ENCODE results near the gene CFAP161.
"Not testable (repeated sequence)": the region's sequence is repeated elsewhere in the genome, so short reads cannot be mapped to it uniquely, and the experiment has no call there.

The CFAP161 gene

GRCh38 chr15:81117581-81117980 is 16.5 kb upstream of the CFAP161 start:
- Mint-ChIP-seq H3K27ac (no peak overlapping the region), H3K4me1 (ENCODE audit: low read depth) (peaks cover 2% of the 10 kb centered on the region), H3K9me3 (ENCODE audit: low read depth) (no peaks in the 10 kb centered on the region), H3K27me3 (peaks cover 17% of the 10 kb centered on the region), H3K36me3 (no peaks in the 10 kb centered on the region), H3K4me3 (no peak overlapping the region)

DNA sequence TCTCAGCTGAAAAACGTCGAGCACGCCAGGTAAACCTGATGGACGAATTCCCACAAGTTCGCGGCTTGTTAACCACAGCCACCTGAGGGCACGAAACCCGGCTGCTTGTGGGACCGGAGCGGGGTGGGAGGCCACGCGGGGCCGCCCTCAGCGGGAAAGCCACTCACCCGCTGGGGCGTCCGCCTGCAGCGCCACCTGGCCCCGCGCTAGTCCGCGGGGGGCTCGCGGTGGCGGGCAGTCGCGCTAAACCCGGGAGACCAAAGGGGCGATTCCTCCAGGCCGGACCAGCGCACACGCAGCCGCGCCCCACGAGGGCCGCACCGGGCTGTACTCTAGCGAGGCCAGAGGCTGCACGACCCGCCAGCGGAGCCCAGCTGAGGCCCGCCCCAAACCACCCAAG is 15.7 kb upstream of the CFAP161 start:
- no peaks in the 10 kb centered on the region for H3K36me3 Mint-ChIP-seq

DNA sequence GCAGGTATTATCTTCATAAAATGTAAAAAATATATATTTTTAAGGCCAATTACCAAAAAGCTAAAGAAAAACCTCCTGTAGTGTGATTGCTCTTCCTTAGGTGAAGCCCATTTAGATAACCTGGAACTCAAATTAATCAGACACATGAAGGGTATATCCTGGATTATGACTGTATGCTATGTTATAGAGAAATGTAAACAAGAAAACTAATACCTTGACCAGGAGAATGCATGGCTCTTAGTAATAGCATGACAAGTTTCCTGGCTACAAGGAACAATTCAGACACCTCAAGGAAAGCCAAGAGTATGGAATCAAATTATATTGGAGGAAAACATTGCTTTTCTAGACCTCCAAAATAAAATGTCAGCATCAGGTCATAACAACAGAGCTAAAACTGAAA is 14.0 kb upstream of the CFAP161 start:
- Mint-ChIP-seq H3K36me3 (no peaks in the 10 kb centered on the region), H3K4me1 (ENCODE audit: low read depth) (peaks cover 2% of the 10 kb centered on the region), H3K27me3 (peaks cover 28% of the 10 kb centered on the region), H3K27ac (no peak overlapping the region), H3K4me3 (no peak overlapping the region), H3K9me3 (ENCODE audit: low read depth) (no peaks in the 10 kb centered on the region)

More for the DNA sequence above, 15.7 kb upstream of the CFAP161 start:
- Mint-ChIP-seq H3K9me3 (ENCODE audit: low read depth) (no peaks in the 10 kb centered on the region), H3K4me3 (no peak overlapping the region), H3K4me1 (ENCODE audit: low read depth) (peaks cover 2% of the 10 kb centered on the region), H3K27me3 (peaks cover 21% of the 10 kb centered on the region), H3K27ac (no peak overlapping the region)

GRCh38 chr15:81126892-81127291 is 7.2 kb upstream of the CFAP161 start:
- no peak overlapping the region for H3K27ac Mint-ChIP-seq
- H3K27me3 Mint-ChIP-seq: peaks cover 39% of the 10 kb centered on the region
- H3K4me3 Mint-ChIP-seq: no peak overlapping the region
- no peaks in the 10 kb centered on the region for H3K4me1 Mint-ChIP-seq (ENCODE audit: low read depth)
- H3K36me3 Mint-ChIP-seq: peaks cover 8% of the 10 kb centered on the region
- H3K9me3 Mint-ChIP-seq (ENCODE audit: low read depth): peaks cover 3% of the 10 kb centered on the region

GRCh38 chr15:81141478-81141877 is 7.4 kb downstream of the CFAP161 start:
- not testable (repeated sequence) for H3K4me1 Mint-ChIP-seq (ENCODE audit: low read depth); H3K36me3 Mint-ChIP-seq; H3K4me3 Mint-ChIP-seq; H3K27ac Mint-ChIP-seq; H3K9me3 Mint-ChIP-seq (ENCODE audit: low read depth)
- H3K27me3 Mint-ChIP-seq: peaks cover 22% of the 10 kb centered on the region

DNA sequence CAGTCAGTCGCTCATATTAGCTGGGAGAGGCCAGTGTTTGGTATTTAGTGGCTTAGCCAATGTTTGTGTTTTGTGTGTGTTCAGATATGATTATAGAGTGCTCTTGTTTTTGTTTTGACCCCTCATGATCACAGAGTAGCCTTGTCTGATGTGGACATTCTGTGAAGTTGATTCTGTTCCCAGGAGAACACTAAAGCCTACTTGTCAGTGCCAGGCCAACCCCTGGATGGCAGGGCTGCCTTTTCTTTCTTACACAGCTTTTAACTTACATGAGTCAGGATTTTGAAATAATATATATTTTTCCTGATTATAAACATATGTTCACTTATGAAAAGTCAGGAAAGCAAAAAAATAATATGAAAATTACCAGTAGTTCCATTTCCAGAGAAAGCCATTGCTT is 11.9 kb downstream of the CFAP161 start:
- H3K36me3 Mint-ChIP-seq: no peaks in the 10 kb centered on the region
- H3K27me3 Mint-ChIP-seq: peaks cover 14% of the 10 kb centered on the region
- no peaks in the 10 kb centered on the region for H3K9me3 Mint-ChIP-seq (ENCODE audit: low read depth)
- H3K4me1 Mint-ChIP-seq (ENCODE audit: low read depth): no peaks in the 10 kb centered on the region
- H3K27ac Mint-ChIP-seq: no peak overlapping the region
- H3K4me3 Mint-ChIP-seq: no peak overlapping the region

GRCh38 chr15:81146466-81146865 is 12.4 kb downstream of the CFAP161 start:
- Mint-ChIP-seq H3K27ac (no peak overlapping the region), H3K9me3 (ENCODE audit: low read depth) (no peaks in the 10 kb centered on the region), H3K27me3 (peaks cover 12% of the 10 kb centered on the region), H3K4me1 (ENCODE audit: low read depth) (no peaks in the 10 kb centered on the region), H3K36me3 (no peaks in the 10 kb centered on the region), H3K4me3 (no peak overlapping the region)

DNA sequence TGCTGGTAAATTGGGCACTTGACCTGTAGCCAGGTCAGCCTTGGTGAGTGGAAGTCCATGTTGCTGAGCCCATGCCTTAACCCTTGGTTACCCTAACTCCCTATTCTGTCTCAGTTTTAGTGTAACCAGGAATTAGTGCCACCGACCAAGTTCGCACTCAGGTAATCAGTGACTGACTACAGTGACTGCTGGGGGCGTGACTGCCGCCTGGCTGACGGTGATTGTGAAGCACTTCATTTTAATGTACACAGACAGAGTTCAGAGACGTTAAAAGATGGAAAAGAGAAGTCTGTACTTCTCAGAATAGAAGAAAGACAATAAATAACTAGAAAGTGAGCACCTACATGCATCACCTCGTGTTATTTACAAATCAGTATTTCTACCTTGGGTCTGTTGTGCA is 17.3 kb downstream of the CFAP161 start:
- Mint-ChIP-seq H3K4me1 (ENCODE audit: low read depth) (no peaks in the 10 kb centered on the region), H3K36me3 (no peaks in the 10 kb centered on the region), H3K27ac (no peak overlapping the region), H3K27me3 (no peaks in the 10 kb centered on the region), H3K9me3 (ENCODE audit: low read depth) (no peaks in the 10 kb centered on the region), H3K4me3 (no peak overlapping the region)

GRCh38 chr15:81152339-81152738 is 18.3 kb downstream of the CFAP161 start:
- no peaks in the 10 kb centered on the region for H3K4me1 Mint-ChIP-seq (ENCODE audit: low read depth)
- no peaks in the 10 kb centered on the region for H3K27me3 Mint-ChIP-seq
- H3K36me3 Mint-ChIP-seq: no peaks in the 10 kb centered on the region
- H3K27ac Mint-ChIP-seq: no peak overlapping the region
- H3K9me3 Mint-ChIP-seq (ENCODE audit: low read depth): no peaks in the 10 kb centered on the region
- H3K4me3 Mint-ChIP-seq: no peak overlapping the region

- Mint-ChIP-seq H3K27ac (no peak overlapping the region), H3K9me3 (ENCODE audit: low read depth) (no peaks in the 10 kb centered on the region), H3K27me3 (no peaks in the 10 kb centered on the region), H3K36me3 (no peaks in the 10 kb centered on the region), H3K4me1 (ENCODE audit: low read depth) (no peaks in the 10 kb centered on the region), H3K4me3 (no peak overlapping the region)
These were observed 18.7 kb downstream of the CFAP161 start for GRCh38 chr15:81152799-81153198.

DNA sequence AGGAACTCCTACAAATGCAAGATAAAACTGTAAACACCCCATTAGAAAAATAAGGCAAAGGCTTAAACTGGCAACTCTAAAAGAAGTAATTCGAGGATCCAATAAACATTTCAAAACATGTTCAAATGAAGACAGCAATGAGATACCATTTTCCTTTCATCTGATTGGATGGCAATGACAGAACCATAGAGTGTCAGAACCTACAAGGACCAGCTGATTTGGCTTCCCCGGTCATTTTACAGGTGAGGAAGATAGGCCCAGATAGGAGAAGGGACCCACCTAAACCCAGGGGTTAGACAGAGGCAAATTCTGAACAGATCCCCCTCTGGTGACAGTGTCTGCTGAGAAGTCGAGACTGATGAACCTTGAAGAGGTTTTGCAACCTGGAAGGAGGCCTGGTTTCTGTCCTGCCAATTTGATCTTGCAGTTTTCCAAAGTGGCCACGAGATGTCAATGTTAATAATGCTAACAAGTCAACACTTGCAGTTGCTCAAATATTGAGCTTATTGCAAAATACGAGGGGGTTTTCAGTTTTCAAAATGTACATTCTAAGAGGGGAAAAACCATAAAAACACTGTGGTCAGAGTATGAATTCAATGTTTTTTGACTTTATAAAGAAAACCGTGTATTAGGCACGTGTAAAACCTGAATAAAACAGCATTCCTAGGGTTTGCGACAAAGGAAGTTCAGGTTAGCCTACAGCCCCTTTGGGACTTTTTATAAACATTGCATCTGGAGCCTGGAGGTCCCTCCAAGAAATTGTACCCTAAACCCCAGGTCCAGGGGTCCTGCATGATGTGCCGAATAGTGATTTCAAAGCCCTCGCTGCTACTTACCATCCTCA is 21.5 kb downstream of the CFAP161 start:
- Mint-ChIP-seq H3K27me3 (no peaks in the 10 kb centered on the region), H3K36me3 (no peaks in the 10 kb centered on the region), H3K4me3 (no peak overlapping the region), H3K4me1 (ENCODE audit: low read depth) (peaks cover 1% of the 10 kb centered on the region), H3K27ac (no peak overlapping the region), H3K9me3 (ENCODE audit: low read depth) (no peaks in the 10 kb centered on the region)

DNA sequence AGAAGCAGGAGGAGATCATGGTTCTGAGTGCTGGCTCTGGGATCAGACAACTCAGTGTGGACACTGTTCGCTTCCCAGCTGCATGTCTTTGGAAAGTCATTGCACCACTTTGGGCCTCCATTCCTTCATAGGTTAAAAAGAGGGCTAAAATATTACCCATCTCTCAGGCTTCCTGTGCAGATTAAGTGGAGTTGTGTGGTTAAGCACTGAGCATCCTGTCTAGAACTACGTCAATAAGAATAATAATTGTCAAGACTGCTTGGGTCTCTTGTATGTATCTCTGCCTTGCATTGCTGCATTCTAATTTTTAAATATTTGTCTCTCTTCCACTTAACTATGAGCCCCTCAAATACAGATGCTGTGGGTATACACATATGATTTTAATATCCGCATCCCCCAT is 22.3 kb downstream of the CFAP161 start:
- H3K36me3 Mint-ChIP-seq: no peaks in the 10 kb centered on the region
- H3K9me3 Mint-ChIP-seq (ENCODE audit: low read depth): no peaks in the 10 kb centered on the region
- H3K4me3 Mint-ChIP-seq: no peak overlapping the region
- H3K4me1 Mint-ChIP-seq (ENCODE audit: low read depth): peaks cover 9% of the 10 kb centered on the region
- no peaks in the 10 kb centered on the region for H3K27me3 Mint-ChIP-seq
- no peak overlapping the region for H3K27ac Mint-ChIP-seq

DNA sequence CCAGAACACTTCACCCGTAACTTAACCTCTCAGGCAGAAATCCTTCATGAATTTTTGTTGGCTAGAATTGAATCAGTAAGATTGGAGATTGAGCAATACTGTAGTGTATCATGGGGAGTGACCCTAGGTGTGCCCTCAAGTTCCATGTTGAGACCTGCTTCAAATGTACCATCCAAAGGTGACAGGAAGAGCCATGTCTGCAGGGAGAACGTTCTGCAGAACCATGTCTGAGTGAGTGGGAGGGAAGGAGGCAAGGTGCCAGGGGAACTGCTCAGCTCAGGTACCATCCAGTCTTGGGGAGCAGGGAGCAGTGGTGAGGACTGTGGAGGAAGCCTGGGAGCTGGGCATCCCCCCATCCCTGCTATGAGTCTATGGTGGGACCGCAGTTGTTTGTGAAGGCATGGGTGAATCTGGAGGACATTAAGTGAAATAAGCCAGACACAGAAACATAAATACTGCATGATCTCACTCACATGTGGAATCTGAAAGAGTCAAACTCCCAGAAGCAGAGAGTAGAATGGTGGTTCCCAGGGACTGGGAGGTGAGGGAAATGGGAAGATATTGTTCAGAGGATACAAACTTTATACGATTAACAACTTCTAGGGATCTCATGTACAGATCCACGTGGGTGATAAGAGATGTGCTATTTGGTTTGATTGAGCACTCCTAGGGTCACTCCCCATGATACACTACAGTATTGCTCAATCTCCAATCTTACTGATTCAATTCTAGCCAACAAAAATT is 23.3 kb downstream of the CFAP161 start:
- Mint-ChIP-seq H3K27me3 (no peaks in the 10 kb centered on the region), H3K9me3 (ENCODE audit: low read depth) (no peaks in the 10 kb centered on the region), H3K4me3 (no peak overlapping the region), H3K4me1 (ENCODE audit: low read depth) (peaks cover 19% of the 10 kb centered on the region), H3K36me3 (no peaks in the 10 kb centered on the region), H3K27ac (no peak overlapping the region)

GRCh38 chr15:81157939-81158223 is 23.8 kb downstream of the CFAP161 start:
- Mint-ChIP-seq H3K27ac (no peak overlapping the region), H3K27me3 (no peaks in the 10 kb centered on the region), H3K9me3 (ENCODE audit: low read depth) (no peaks in the 10 kb centered on the region), H3K4me3 (no peak overlapping the region), H3K36me3 (no peaks in the 10 kb centered on the region), H3K4me1 (ENCODE audit: low read depth) (peaks cover 21% of the 10 kb centered on the region)

DNA sequence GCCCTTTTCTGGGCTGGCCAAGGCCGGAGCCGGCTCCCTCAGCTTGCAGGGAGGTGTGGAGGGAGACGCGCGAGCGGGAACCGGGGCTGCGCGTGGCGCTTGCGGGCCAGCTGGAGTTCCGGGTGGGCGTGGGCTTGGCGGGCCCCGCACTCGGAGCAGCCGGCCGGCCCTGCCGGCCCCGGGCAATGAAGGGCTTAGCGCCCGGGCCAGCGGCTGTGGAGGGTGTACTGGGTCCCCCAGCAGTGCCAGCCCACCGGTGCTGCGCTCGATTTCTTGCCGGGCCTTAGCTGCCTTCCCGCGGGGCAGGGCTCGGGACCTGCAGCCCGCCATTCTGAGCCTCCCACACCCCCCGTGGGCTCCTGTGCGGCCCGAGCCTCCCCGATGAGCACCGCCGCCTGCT is 24.5 kb downstream of the CFAP161 start:
- not testable (repeated sequence) for H3K36me3 Mint-ChIP-seq, H3K27me3 Mint-ChIP-seq

More for the DNA sequence above, 24.5 kb downstream of the CFAP161 start:
- not testable (repeated sequence) for H3K27ac Mint-ChIP-seq; H3K9me3 Mint-ChIP-seq (ENCODE audit: low read depth); H3K4me3 Mint-ChIP-seq
- peaks cover 21% of the 10 kb centered on the region for H3K4me1 Mint-ChIP-seq (ENCODE audit: low read depth)
